GM20431 (cell line): Measurements from ENCODE around the gene NEU1.
"Not testable (repeated sequence)": the region's sequence is repeated elsewhere in the genome, so short reads cannot be mapped to it uniquely, and the experiment has no call there.

Experiments used
- in situ Hi-C: fragments of 300-500 bp; cut with MseI, MboI; formaldehyde crosslinking; loops from one replicate; pipeline ENCODE4 v1.15.0; 2020; ENCODE audit warnings: low sequenced_read_pairs; ENCODE audit not compliant: unreplicated experiment

The NEU1 gene

GRCh38 chr6:31823592-31824196, 38.9 kb downstream of the NEU1 start:
- in situ Hi-C loops = not testable (repeated sequence)

- in situ Hi-C loops = no loop called here
Measured at GRCh38 chr6:31822036-31822821, 40.4 kb downstream of the NEU1 start.

GRCh38 chr6:31821301-31822035, 41.2 kb downstream of the NEU1 start:
- in situ Hi-C loops = no loop called here

- in situ Hi-C loops = not testable (repeated sequence)
Measured at GRCh38 chr6:31820399-31820798, 42.2 kb downstream of the NEU1 start.

GRCh38 chr6:31819871-31820299, 42.7 kb downstream of the NEU1 start:
- in situ Hi-C loops = no loop called here

- in situ Hi-C loops = not testable (repeated sequence)
Measured at GRCh38 chr6:31817929-31818511, 44.6 kb downstream of the NEU1 start.

GRCh38 chr6:31817133-31817928, 45.3 kb downstream of the NEU1 start:
- in situ Hi-C loops = not testable (repeated sequence)

- in situ Hi-C loops = no loop called here
Measured at GRCh38 chr6:31815025-31815838, 47.4 kb downstream of the NEU1 start, which contains the start of the genes HSPA1A and HSPA1L. Gene HSPA1A (plus strand): TSS chr6:31815543. CDS start chr6:31815757, 214 bp downstream. Gene HSPA1L (minus strand): TSS chr6:31815283. CDS start chr6:31811972, 3,311 bp downstream.

- in situ Hi-C loops = no loop called here
Measured at GRCh38 chr6:31814677-31815024, 48.0 kb downstream of the NEU1 start.

GRCh38 chr6:31813465-31813849, 49.2 kb downstream of the NEU1 start:
- in situ Hi-C loops = no loop called here

- in situ Hi-C loops = no loop called here
Measured at GRCh38 chr6:31811645-31812044, 51.0 kb downstream of the NEU1 start.

GRCh38 chr6:31808599-31808998, 54.0 kb downstream of the NEU1 start:
- in situ Hi-C loops = not testable (repeated sequence)
